IMR-90 (cell line): ENCODE results near the gene NEDD4L.

Experiments
- BHLHE40 ChIP-seq: fragments of 150-350 bp; IDR thresholded peaks from 2 replicates; pipeline ENCODE4 v1.6.1; 2016; ENCODE audit warnings: mild to moderate bottlenecking, low read depth, low read length
- CEBPB ChIP-seq: IDR thresholded peaks from 2 replicates; pipeline ENCODE4 v1.6.1; 2012; ENCODE audit warnings: low read depth, low read length, improper control_type of control experiment
- MXI1 ChIP-seq: IDR thresholded peaks from 2 replicates; pipeline ENCODE4 v1.6.1; 2012; ENCODE audit warnings: low read depth, mild to moderate bottlenecking, low read length, moderate library complexity, borderline replicate concordance
- POLR2A ChIP-seq: IDR thresholded peaks from 2 replicates; pipeline ENCODE4 v1.6.1; 2012; ENCODE audit warnings: mild to moderate bottlenecking, low read depth, low read length
- RAD21 ChIP-seq: IDR thresholded peaks from 2 replicates; pipeline ENCODE4 v1.6.1; 2012; ENCODE audit warnings: low read length, improper control_type of control experiment
- RCOR1 ChIP-seq: IDR thresholded peaks from 2 replicates; pipeline ENCODE4 v1.6.1; 2012; ENCODE audit warnings: mild to moderate bottlenecking, low read length, improper control_type of control experiment; ENCODE audit not compliant: insufficient replicate concordance
- SMC3 ChIP-seq: fragments of 150-350 bp; IDR thresholded peaks from 2 replicates; pipeline ENCODE4 v1.6.1; 2016; ENCODE audit warnings: low read depth, mild to moderate bottlenecking, antibody characterized with exemption, low read length, moderate library complexity
- TF ChIP-seq, protein P1 (sequence below): conservative IDR thresholded peaks from 2 replicates; pipeline ENCODE4 v1.5.1; 2012; ENCODE audit warnings: mild to moderate bottlenecking, low read depth, low read length, improper control_type of control experiment

DNA sequence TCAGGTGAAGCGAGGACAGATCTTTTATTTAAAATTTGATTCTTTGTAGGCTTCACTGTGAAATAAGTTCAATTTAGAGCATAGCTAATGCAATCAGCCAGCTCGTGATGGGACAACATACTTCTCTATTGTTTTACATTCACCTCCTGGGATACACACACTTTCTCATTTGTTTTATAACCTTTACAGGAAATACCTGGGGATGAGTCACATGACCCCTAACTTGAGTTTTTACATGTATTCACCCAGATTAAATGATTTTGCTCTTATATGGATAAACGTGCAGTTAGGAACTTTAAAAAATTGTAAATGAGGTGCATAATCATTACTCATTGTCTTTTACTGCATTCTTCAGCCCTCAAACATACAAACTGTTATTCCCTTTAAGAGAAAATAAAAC lies 152.1 kb downstream of the NEDD4L start:
- TF ChIP-seq RAD21 (no peak), CEBPB (no peak), POLR2A (no peak), BHLHE40 (no peak), MXI1 (no peak), RCOR1 (no peak), SMC3 (no peak)
- TF ChIP-seq, protein P1, sequence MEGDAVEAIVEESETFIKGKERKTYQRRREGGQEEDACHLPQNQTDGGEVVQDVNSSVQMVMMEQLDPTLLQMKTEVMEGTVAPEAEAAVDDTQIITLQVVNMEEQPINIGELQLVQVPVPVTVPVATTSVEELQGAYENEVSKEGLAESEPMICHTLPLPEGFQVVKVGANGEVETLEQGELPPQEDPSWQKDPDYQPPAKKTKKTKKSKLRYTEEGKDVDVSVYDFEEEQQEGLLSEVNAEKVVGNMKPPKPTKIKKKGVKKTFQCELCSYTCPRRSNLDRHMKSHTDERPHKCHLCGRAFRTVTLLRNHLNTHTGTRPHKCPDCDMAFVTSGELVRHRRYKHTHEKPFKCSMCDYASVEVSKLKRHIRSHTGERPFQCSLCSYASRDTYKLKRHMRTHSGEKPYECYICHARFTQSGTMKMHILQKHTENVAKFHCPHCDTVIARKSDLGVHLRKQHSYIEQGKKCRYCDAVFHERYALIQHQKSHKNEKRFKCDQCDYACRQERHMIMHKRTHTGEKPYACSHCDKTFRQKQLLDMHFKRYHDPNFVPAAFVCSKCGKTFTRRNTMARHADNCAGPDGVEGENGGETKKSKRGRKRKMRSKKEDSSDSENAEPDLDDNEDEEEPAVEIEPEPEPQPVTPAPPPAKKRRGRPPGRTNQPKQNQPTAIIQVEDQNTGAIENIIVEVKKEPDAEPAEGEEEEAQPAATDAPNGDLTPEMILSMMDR: no peak
